GM23338 (cell line): Measurements from ENCODE around the gene MAGI3. TPM values are rescaled to one million over a fixed set of nuclear protein-coding genes. Genes with fewer than 3 reads are reported as not detected.
A peak's percentile ranks its signal among the peaks of the same experiment; 100 is the strongest.

Source experiments
- ATAC-seq: fragments of 200-7000 bp; cut with Tn5 transposase; 3 replicates; pipeline ENCODE4 v1.9.1; 2020
- DNase-seq: peaks from one replicate; pipeline ENCODE4 v3.0.0-alpha.2; 2015; ENCODE audit warnings: low spot score
- H2AFZ ChIP-seq: fragments of 200-600 bp; sonication (generic); 2 replicates; pipeline ENCODE4 v1.8.0; 2016; ENCODE audit warnings: antibody characterized with exemption, mild to moderate bottlenecking, moderate library complexity
- H3F3A ChIP-seq: fragments of 200-600 bp; sonication (generic); replicated peaks from 2 replicates; pipeline ENCODE4 v1.8.0; 2017; ENCODE audit warnings: antibody characterized with exemption, mixed run types, low read depth
- H3K27ac ChIP-seq: fragments of 200-600 bp; sonication (generic); 2 replicates; pipeline ENCODE4 v1.6.1; 2016; ENCODE audit warnings: low read depth
- H3K27me3 ChIP-seq: fragments of 200-600 bp; sonication (generic); 2 replicates; pipeline ENCODE4 v1.8.0; 2016; ENCODE audit warnings: mild to moderate bottlenecking, mixed run types, moderate library complexity; ENCODE audit not compliant: insufficient read depth
- H3K36me3 ChIP-seq: fragments of 200-600 bp; sonication (generic); 2 replicates; pipeline ENCODE4 v1.8.0; 2016; ENCODE audit warnings: mild to moderate bottlenecking; ENCODE audit not compliant: insufficient read depth
- H3K4me1 ChIP-seq: fragments of 200-600 bp; sonication (generic); 2 replicates; pipeline ENCODE4 v1.8.0; 2016; ENCODE audit warnings: mild to moderate bottlenecking, moderate library complexity; ENCODE audit not compliant: insufficient read depth
- H3K4me2 ChIP-seq: fragments of 200-600 bp; sonication (generic); 2 replicates; pipeline ENCODE4 v1.7.1; 2017; ENCODE audit warnings: mixed run types
- H3K4me3 ChIP-seq: fragments of 200-600 bp; sonication (generic); 2 replicates; pipeline ENCODE4 v1.6.1; 2016; ENCODE audit warnings: mixed run types
- H3K79me2 ChIP-seq: fragments of 200-600 bp; sonication (generic); replicated peaks from 2 replicates; pipeline ENCODE4 v1.8.0; 2017; ENCODE audit warnings: mild to moderate bottlenecking; ENCODE audit not compliant: insufficient read depth
- H3K9me2 ChIP-seq: fragments of 200-600 bp; sonication (generic); 2 replicates; pipeline ENCODE4 v1.8.0; 2017; ENCODE audit not compliant: insufficient read depth
- H4K20me1 ChIP-seq: fragments of 200-600 bp; sonication (generic); replicated peaks from 2 replicates; pipeline ENCODE4 v1.8.0; 2017; ENCODE audit warnings: mild to moderate bottlenecking; ENCODE audit not compliant: insufficient read depth
- H3K27ac Mint-ChIP-seq: 2 replicates; pipeline ENCODE4 v1.8.0; 2020; ENCODE audit warnings: inconsistent platforms, mild to moderate bottlenecking, moderate library complexity, mixed read lengths
- H3K27me3 Mint-ChIP-seq: 3 replicates; pipeline ENCODE4 v1.8.0; 2022; ENCODE audit warnings: low read depth, mild to moderate bottlenecking, moderate library complexity, mixed read lengths, inconsistent platforms; ENCODE audit not compliant: insufficient read depth, poor library complexity
- H3K36me3 Mint-ChIP-seq: 3 replicates; pipeline ENCODE4 v1.8.0; 2021; ENCODE audit warnings: low read depth, mild to moderate bottlenecking, inconsistent platforms, moderate library complexity, mixed read lengths
- H3K4me1 Mint-ChIP-seq: 3 replicates; pipeline ENCODE4 v1.8.0; 2020; ENCODE audit warnings: mild to moderate bottlenecking, inconsistent platforms, mixed read lengths
- H3K4me3 Mint-ChIP-seq: 3 replicates; pipeline ENCODE4 v1.8.0; 2021; ENCODE audit warnings: moderate library complexity, mild to moderate bottlenecking, inconsistent platforms, mixed read lengths
- H3K9me3 Mint-ChIP-seq: 3 replicates; pipeline ENCODE4 v1.8.0; 2020; ENCODE audit warnings: moderate library complexity, mild to moderate bottlenecking, inconsistent platforms, mixed read lengths
- CREB1 ChIP-seq: fragments of 250-450 bp; sonication (Bioruptor Pico); IDR thresholded peaks from 2 replicates; pipeline ENCODE4 v1.5.0; 2020; ENCODE audit warnings: low read depth, mild to moderate bottlenecking, moderate library complexity
- CTCF ChIP-seq, 2 experiments: fragments of 200-600 bp in 1 of 2; sonication (generic) in 1 of 2; conservative IDR thresholded peaks; 2 replicates each; pipeline versions ENCODE4 v1.5.1 to v1.6.1; 2016 to 2017; ENCODE audit warnings: antibody characterized with exemption in 2 of 2, low read depth in 2 of 2, mild to moderate bottlenecking in 2 of 2, moderate library complexity in 1 of 2
- ETS1 ChIP-seq: IDR thresholded peaks from 2 replicates; pipeline ENCODE4 v1.6.1; 2016; ENCODE audit warnings: antibody characterized with exemption
- EZH2 ChIP-seq: fragments of 200-600 bp; sonication (generic); IDR thresholded peaks from one replicate; pipeline ENCODE4 v1.8.0; 2017; ENCODE audit warnings: antibody characterized with exemption, mild to moderate bottlenecking, low read depth; ENCODE audit not compliant: unreplicated experiment
- EZH2phosphoT487 ChIP-seq: fragments of 200-600 bp; sonication (generic); IDR thresholded peaks from one replicate; pipeline ENCODE4 v1.8.1; 2018; ENCODE audit warnings: antibody characterized with exemption; ENCODE audit not compliant: unreplicated experiment
- JUNB ChIP-seq: IDR thresholded peaks from one replicate; pipeline ENCODE4 v1.6.1; 2016; ENCODE audit warnings: antibody characterized with exemption; ENCODE audit not compliant: unreplicated experiment
- NANOG ChIP-seq: IDR thresholded peaks from 2 replicates; pipeline ENCODE4 v1.6.1; 2016; ENCODE audit warnings: antibody characterized with exemption, borderline replicate concordance
- POLR2AphosphoS5 ChIP-seq: IDR thresholded peaks from 2 replicates; pipeline ENCODE4 v1.6.1; 2016; ENCODE audit warnings: antibody characterized with exemption, low read depth
- REST ChIP-seq: IDR thresholded peaks from one replicate; pipeline ENCODE4 v1.6.1; 2018; ENCODE audit warnings: antibody characterized with exemption; ENCODE audit not compliant: unreplicated experiment
- STAT1 ChIP-seq: IDR thresholded peaks from one replicate; pipeline ENCODE4 v1.6.1; 2016; ENCODE audit warnings: antibody characterized with exemption; ENCODE audit not compliant: unreplicated experiment
- ZNF114 ChIP-seq: fragments of 250-450 bp; sonication (Bioruptor Pico); IDR thresholded peaks from 2 replicates; pipeline ENCODE4 v1.5.0; 2020; ENCODE audit warnings: mild to moderate bottlenecking, moderate library complexity
- ZNF331 ChIP-seq: fragments of 250-450 bp; sonication (Bioruptor Pico); IDR thresholded peaks from 2 replicates; pipeline ENCODE4 v1.5.0; 2020; ENCODE audit warnings: low read depth, mild to moderate bottlenecking, moderate library complexity
- ZNF462 ChIP-seq: fragments of 250-450 bp; sonication (Bioruptor Pico); IDR thresholded peaks from 2 replicates; pipeline ENCODE4 v1.5.0; 2020; ENCODE audit warnings: mild to moderate bottlenecking, moderate library complexity
- polyA plus RNA-seq: library from polyadenylated mRNA; unstranded; fragments of >200 nt; fragmentation: Nextera tagmentation; extraction: Ambion mirVana; gene quantifications from 2 replicates; pipeline ENCODE4 v1.2.1, GENCODE V29; 2016
- total RNA-seq: library from RNA; depleted of rRNA; stranded (reverse); fragments of >200 nt; shearing (Covaris generic); gene quantifications from 2 replicates; pipeline ENCODE4 v1.2.3, GENCODE V29; 2014

The MAGI3 gene
- total and polyA plus RNA-seq, 2 experiments from 2014 or later: 3.9 to 10.0 TPM

- peak; percentile 57 for ATAC-seq
- DNase-seq: no peak
- no peaks in the 10 kb centered on the region for H3K9me2 ChIP-seq
- no peaks in the 10 kb centered on the region for H3K36me3 ChIP-seq
- 0 out of 2 replicates have a peak, but pooled peaks cover 9% of the 10 kb centered on the region for H3K4me1 ChIP-seq
- H3K27ac Mint-ChIP-seq: 0 out of 2 replicates have a peak overlapping the region, but pooled peaks have one; percentile 25
- no peaks in the 10 kb centered on the region for H3K27me3 ChIP-seq
- H3K27ac ChIP-seq: no peak overlapping the region
- peaks cover 12% of the 10 kb centered on the region for H3K4me1 Mint-ChIP-seq
- H3K4me3 ChIP-seq: no peak overlapping the region
- H3K4me3 Mint-ChIP-seq: no peak overlapping the region
- no peak for TF ChIP-seq CREB1 (CRISPR knock-in tag)
- no peak for TF ChIP-seq CTCF (conservative IDR thresholded peaks at IDR 0.05; ENCODE audit: low read depth in 2 of 2)
- no peak for TF ChIP-seq JUNB
- TF ChIP-seq ZNF331 (CRISPR knock-in tag): no peak
- no peak for TF ChIP-seq ZNF114 (CRISPR knock-in tag)
- no peak for TF ChIP-seq EZH2
- TF ChIP-seq ETS1: no peak
- TF ChIP-seq EZH2phosphoT487: no peak
- TF ChIP-seq REST: no peak
- TF ChIP-seq NANOG: no peak
- no peak for TF ChIP-seq POLR2AphosphoS5
- no peak for TF ChIP-seq ZNF462 (CRISPR knock-in tag)
- TF ChIP-seq STAT1: no peak
- H3K9me3 Mint-ChIP-seq: no peaks in the 10 kb centered on the region
- H3K4me2 ChIP-seq: no peak overlapping the region
- H2AFZ ChIP-seq: no peak overlapping the region
- H4K20me1 ChIP-seq: no peaks in the 10 kb centered on the region
- H3K79me2 ChIP-seq: no peaks in the 10 kb centered on the region
- H3F3A ChIP-seq: no peaks in the 10 kb centered on the region
- H3K36me3 Mint-ChIP-seq: no peaks in the 10 kb centered on the region; the same call in 2 of the 3 replicates
- H3K27me3 Mint-ChIP-seq: no peaks in the 10 kb centered on the region
Observed at GRCh38 chr1:113579256-113580018, 189.1 kb downstream of the MAGI3 start.
